ENCODE results near the gene CCNJL.

Gene CCNJL

GRCh38 chr5:160269017-160269416, 43.3 kb downstream of the CCNJL start:
- no peak overlapping the region for H2BK15ac ChIP-seq (ENCODE audit: low read length)
- H3K4ac ChIP-seq (ENCODE audit: low read length): no peak overlapping the region
- H3K79me1 ChIP-seq (ENCODE audit: low read depth, low read length): no peaks in the 10 kb centered on the region
- H2BK12ac ChIP-seq (ENCODE audit: low read length): no peak overlapping the region
- peaks cover 25 to 26% of the 10 kb centered on the region in 2 donors for H3K4me1 ChIP-seq (ENCODE audit: control insufficient read depth in 2 of 2, insufficient read depth in 1 of 2, low read depth in 1 of 2, low read length in 2 of 2)
- H3K18ac ChIP-seq (ENCODE audit: low read length): no peak overlapping the region
- H3K23ac ChIP-seq (ENCODE audit: low read depth, low read length, poor library complexity): peak overlapping the region; percentile 18
- no peak overlapping the region for H4K8ac ChIP-seq (ENCODE audit: low read depth, low read length)
- H2BK5ac ChIP-seq (ENCODE audit: low read length): no peak overlapping the region
- H4K91ac ChIP-seq (ENCODE audit: low read depth, low read length, poor library complexity): no peak overlapping the region
- no peaks in the 10 kb centered on the region for H3K9me3 ChIP-seq (replicated peaks in 1 of 2; ENCODE audit: control insufficient read depth in 2 of 2, insufficient read depth in 1 of 2, low read depth in 1 of 2, low read length in 2 of 2)
- no peak overlapping the region for H3K4me2 ChIP-seq (ENCODE audit: insufficient read depth, low read length, poor library complexity, severe bottlenecking)
- H3K27me3 ChIP-seq (ENCODE audit: control insufficient read depth in 3 of 3, insufficient read depth in 3 of 3, low read depth in 1 of 3, low read length in 3 of 3): no peaks in the 10 kb centered on the region
- no peak overlapping the region for H2AFZ ChIP-seq (ENCODE audit: low read length)
- no peak for DNase-seq (ENCODE audit: low spot score)
- H2AK5ac ChIP-seq (ENCODE audit: low read depth, low read length): no peak overlapping the region
- no peak overlapping the region for H2BK120ac ChIP-seq (ENCODE audit: low read depth, low read length)
- no peak overlapping the region for H3K14ac ChIP-seq (ENCODE audit: low read length)
- no peak overlapping the region for H3K27ac ChIP-seq (replicated peaks; ENCODE audit: low read length)
- peaks cover 10 to 34% of the 10 kb centered on the region in 2 donors for H3K36me3 ChIP-seq (replicated peaks in 1 of 2; ENCODE audit: control insufficient read depth in 2 of 2, insufficient read depth in 2 of 2, low read length in 2 of 2)
- H3K4me3 ChIP-seq (ENCODE audit: low read length in 2 of 2): no peak overlapping the region
- WGBS, 2 donors (ENCODE audit: extremely low coverage in 2 of 2, insufficient read length in 2 of 2, insufficient replicate concordance in 1 of 2): no CpG with 5 or more reads among the region's 10 CpGs
- H3K9ac ChIP-seq (ENCODE audit: low read depth, low read length, poor library complexity): no peak overlapping the region

- H4K8ac ChIP-seq (ENCODE audit: low read depth, low read length): no peak overlapping the region
- no peak overlapping the region for H3K18ac ChIP-seq (ENCODE audit: low read length)
- no peak overlapping the region for H2AFZ ChIP-seq (ENCODE audit: low read length)
- H3K9ac ChIP-seq (ENCODE audit: low read depth, low read length, poor library complexity): no peak overlapping the region
- peaks cover 10 to 31% of the 10 kb centered on the region in 2 donors for H3K36me3 ChIP-seq (replicated peaks in 1 of 2; ENCODE audit: control insufficient read depth in 2 of 2, insufficient read depth in 2 of 2, low read length in 2 of 2)
- no peaks in the 10 kb centered on the region for H3K27me3 ChIP-seq (ENCODE audit: control insufficient read depth in 3 of 3, insufficient read depth in 3 of 3, low read depth in 1 of 3, low read length in 3 of 3)
- peaks cover 28 to 32% of the 10 kb centered on the region in 2 donors for H3K4me1 ChIP-seq (ENCODE audit: control insufficient read depth in 2 of 2, insufficient read depth in 1 of 2, low read depth in 1 of 2, low read length in 2 of 2)
- no peak overlapping the region for H3K23ac ChIP-seq (ENCODE audit: low read depth, low read length, poor library complexity)
- H3K27ac ChIP-seq (replicated peaks; ENCODE audit: low read length): no peak overlapping the region
- no peak for DNase-seq (ENCODE audit: low spot score)
- no peaks in the 10 kb centered on the region for H3K79me1 ChIP-seq (ENCODE audit: low read depth, low read length)
- no peaks in the 10 kb centered on the region for H3K9me3 ChIP-seq (replicated peaks in 1 of 2; ENCODE audit: control insufficient read depth in 2 of 2, insufficient read depth in 1 of 2, low read depth in 1 of 2, low read length in 2 of 2)
- H4K91ac ChIP-seq (ENCODE audit: low read depth, low read length, poor library complexity): no peak overlapping the region
- WGBS, 2 donors (ENCODE audit: extremely low coverage in 2 of 2, insufficient read length in 2 of 2, insufficient replicate concordance in 1 of 2): no CpG with 5 or more reads among the region's 5 CpGs
- H2BK12ac ChIP-seq (ENCODE audit: low read length): no peak overlapping the region
- no peak overlapping the region for H3K4me3 ChIP-seq (ENCODE audit: low read length in 2 of 2)
- no peak overlapping the region for H2BK5ac ChIP-seq (ENCODE audit: low read length)
- H3K14ac ChIP-seq (ENCODE audit: low read length): no peak overlapping the region
- H2AK5ac ChIP-seq (ENCODE audit: low read depth, low read length): no peak overlapping the region
- no peak overlapping the region for H3K4ac ChIP-seq (ENCODE audit: low read length)
- no peak overlapping the region for H2BK120ac ChIP-seq (ENCODE audit: low read depth, low read length)
- H3K4me2 ChIP-seq (ENCODE audit: insufficient read depth, low read length, poor library complexity, severe bottlenecking): no peak overlapping the region
- H2BK15ac ChIP-seq (ENCODE audit: low read length): no peak overlapping the region
Observed at GRCh38 chr5:160268121-160268520, 44.2 kb downstream of the CCNJL start.

GRCh38 chr5:160266752-160267345, 45.5 kb downstream of the CCNJL start:
- no CpG with 5 or more reads among the region's 9 CpGs for WGBS, 2 donors (ENCODE audit: extremely low coverage in 2 of 2, insufficient read length in 2 of 2, insufficient replicate concordance in 1 of 2)
- no peak overlapping the region for H3K4me2 ChIP-seq (ENCODE audit: insufficient read depth, low read length, poor library complexity, severe bottlenecking)

GRCh38 chr5:160266044-160266443, 46.3 kb downstream of the CCNJL start:
- no peaks in the 10 kb centered on the region for H3K9me3 ChIP-seq (replicated peaks in 1 of 2; ENCODE audit: control insufficient read depth in 2 of 2, insufficient read depth in 1 of 2, low read depth in 1 of 2, low read length in 2 of 2)
- no peak overlapping the region for H3K27ac ChIP-seq (replicated peaks; ENCODE audit: low read length)
- no peak overlapping the region for H2AK5ac ChIP-seq (ENCODE audit: low read depth, low read length)
- no peak overlapping the region for H3K4me2 ChIP-seq (ENCODE audit: insufficient read depth, low read length, poor library complexity, severe bottlenecking)
- no peak overlapping the region for H3K9ac ChIP-seq (ENCODE audit: low read depth, low read length, poor library complexity)
- H3K23ac ChIP-seq (ENCODE audit: low read depth, low read length, poor library complexity): no peak overlapping the region
- DNase-seq (ENCODE audit: low spot score): no peak
- H3K36me3 ChIP-seq (replicated peaks in 1 of 2; ENCODE audit: control insufficient read depth in 2 of 2, insufficient read depth in 2 of 2, low read length in 2 of 2): peaks cover 10 to 34% of the 10 kb centered on the region in 2 donors
- no peak overlapping the region for H2BK120ac ChIP-seq (ENCODE audit: low read depth, low read length)
- H3K14ac ChIP-seq (ENCODE audit: low read length): no peak overlapping the region
- H3K4ac ChIP-seq (ENCODE audit: low read length): no peak overlapping the region
- no peak overlapping the region for H3K18ac ChIP-seq (ENCODE audit: low read length)
- H3K4me1 ChIP-seq (ENCODE audit: control insufficient read depth in 2 of 2, insufficient read depth in 1 of 2, low read depth in 1 of 2, low read length in 2 of 2): peaks cover 32 to 40% of the 10 kb centered on the region in 2 donors
- H2BK12ac ChIP-seq (ENCODE audit: low read length): no peak overlapping the region
- H2BK5ac ChIP-seq (ENCODE audit: low read length): no peak overlapping the region
- no peaks in the 10 kb centered on the region for H3K79me1 ChIP-seq (ENCODE audit: low read depth, low read length)
- H3K4me3 ChIP-seq (ENCODE audit: low read length in 2 of 2): no peak overlapping the region
- H3K27me3 ChIP-seq (ENCODE audit: control insufficient read depth in 3 of 3, insufficient read depth in 3 of 3, low read depth in 1 of 3, low read length in 3 of 3): no peaks in the 10 kb centered on the region
- H2AFZ ChIP-seq (ENCODE audit: low read length): no peak overlapping the region
- H2BK15ac ChIP-seq (ENCODE audit: low read length): no peak overlapping the region
- H4K91ac ChIP-seq (ENCODE audit: low read depth, low read length, poor library complexity): no peak overlapping the region
- H4K8ac ChIP-seq (ENCODE audit: low read depth, low read length): no peak overlapping the region
- WGBS, 2 donors (ENCODE audit: extremely low coverage in 2 of 2, insufficient read length in 2 of 2, insufficient replicate concordance in 1 of 2): no CpG with 5 or more reads among the region's 5 CpGs

More at GRCh38 chr5:160266752-160267345, 45.5 kb downstream of the CCNJL start:
- H3K79me1 ChIP-seq (ENCODE audit: low read depth, low read length): no peaks in the 10 kb centered on the region
- H4K8ac ChIP-seq (ENCODE audit: low read depth, low read length): no peak overlapping the region
- H2BK15ac ChIP-seq (ENCODE audit: low read length): no peak overlapping the region
- no peak overlapping the region for H3K14ac ChIP-seq (ENCODE audit: low read length)
- H2BK120ac ChIP-seq (ENCODE audit: low read depth, low read length): no peak overlapping the region
- H3K27me3 ChIP-seq (ENCODE audit: control insufficient read depth in 3 of 3, insufficient read depth in 3 of 3, low read depth in 1 of 3, low read length in 3 of 3): no peaks in the 10 kb centered on the region
- H2AFZ ChIP-seq (ENCODE audit: low read length): no peak overlapping the region
- no peak overlapping the region for H3K27ac ChIP-seq (replicated peaks; ENCODE audit: low read length)
- H3K4me1 ChIP-seq (ENCODE audit: control insufficient read depth in 2 of 2, insufficient read depth in 1 of 2, low read depth in 1 of 2, low read length in 2 of 2): peaks cover 30 to 38% of the 10 kb centered on the region in 2 donors
- no peak overlapping the region for H2AK5ac ChIP-seq (ENCODE audit: low read depth, low read length)
- H3K23ac ChIP-seq (ENCODE audit: low read depth, low read length, poor library complexity): no peak overlapping the region
- DNase-seq (ENCODE audit: low spot score): no peak
- H2BK12ac ChIP-seq (ENCODE audit: low read length): no peak overlapping the region
- H3K36me3 ChIP-seq (replicated peaks in 1 of 2; ENCODE audit: control insufficient read depth in 2 of 2, insufficient read depth in 2 of 2, low read length in 2 of 2): peaks cover 10 to 34% of the 10 kb centered on the region in 2 donors
- no peaks in the 10 kb centered on the region for H3K9me3 ChIP-seq (replicated peaks in 1 of 2; ENCODE audit: control insufficient read depth in 2 of 2, insufficient read depth in 1 of 2, low read depth in 1 of 2, low read length in 2 of 2)
- H3K18ac ChIP-seq (ENCODE audit: low read length): no peak overlapping the region
- no peak overlapping the region for H3K9ac ChIP-seq (ENCODE audit: low read depth, low read length, poor library complexity)
- H2BK5ac ChIP-seq (ENCODE audit: low read length): no peak overlapping the region
- no peak overlapping the region for H3K4me3 ChIP-seq (ENCODE audit: low read length in 2 of 2)
- H3K4ac ChIP-seq (ENCODE audit: low read length): no peak overlapping the region
- H4K91ac ChIP-seq (ENCODE audit: low read depth, low read length, poor library complexity): no peak overlapping the region
